Measurements from ENCODE around the gene ALPK1.
"Not testable (repeated sequence)": the region's sequence is repeated elsewhere in the genome, so short reads cannot be mapped to it uniquely, and the experiment has no call there.

Gene ALPK1

GRCh38 chr4:112279025-112279881 lies 17.9 kb upstream of the ALPK1 start:
- DNase-seq (ENCODE audit: low read depth) = no peak
- no peak overlapping the region for H3K4me3 ChIP-seq (ENCODE audit: low read length)
- TF ChIP-seq CTCF (conservative IDR thresholded peaks at IDR 0.05; ENCODE audit: low read length) = no peak

GRCh38 chr4:112279882-112280315 lies 17.3 kb upstream of the ALPK1 start:
- no peak for TF ChIP-seq CTCF (conservative IDR thresholded peaks at IDR 0.05; ENCODE audit: low read length)
- DNase-seq (ENCODE audit: low read depth) = no peak
- no peak overlapping the region for H3K4me3 ChIP-seq (ENCODE audit: low read length)

GRCh38 chr4:112280386-112281056 lies 16.6 kb upstream of the ALPK1 start:
- no peak overlapping the region for H3K4me3 ChIP-seq (ENCODE audit: low read length)
- no peak for TF ChIP-seq CTCF (conservative IDR thresholded peaks at IDR 0.05; ENCODE audit: low read length)
- DNase-seq (ENCODE audit: low read depth) = no peak

- not testable (repeated sequence) for H3K4me3 ChIP-seq (ENCODE audit: low read length); DNase-seq (ENCODE audit: low read depth)
Measured at GRCh38 chr4:112281895-112282398, 15.2 kb upstream of the ALPK1 start.

GRCh38 chr4:112282860-112283667 lies 14.1 kb upstream of the ALPK1 start:
- TF ChIP-seq CTCF (conservative IDR thresholded peaks at IDR 0.05; ENCODE audit: low read length) = no peak
- no peak overlapping the region for H3K4me3 ChIP-seq (ENCODE audit: low read length)

GRCh38 chr4:112284166-112284565 lies 13.0 kb upstream of the ALPK1 start:
- DNase-seq (ENCODE audit: low read depth) = peak; percentile 51
- peak overlapping the region; percentile 79 for H3K4me3 ChIP-seq (ENCODE audit: low read length)
- TF ChIP-seq CTCF (conservative IDR thresholded peaks at IDR 0.05; ENCODE audit: low read length) = no peak

More at GRCh38 chr4:112282860-112283667, 14.1 kb upstream of the ALPK1 start:
- DNase-seq (ENCODE audit: low read depth) = no peak
